H9 (cell line): ENCODE measurements around the gene LSM11. TPM values are rescaled to one million over a fixed set of nuclear protein-coding genes. Genes with fewer than 3 reads are reported as not detected.

Experiments used
- DNase-seq: peaks from one replicate; pipeline ENCODE4 v3.0.0-alpha.2; 2017
- H2AFZ ChIP-seq: one replicate; pipeline ENCODE4 v1.6.1; 2013; ENCODE audit warnings: mild to moderate bottlenecking, low read length, control low read depth, moderate library complexity
- H2AK5ac ChIP-seq: 2 replicates; pipeline ENCODE4 v1.6.1; 2013; ENCODE audit warnings: low read length, control low read depth, mixed read lengths; ENCODE audit not compliant: insufficient read length
- H2BK120ac ChIP-seq: one replicate; pipeline ENCODE4 v1.6.1; 2013; ENCODE audit warnings: low read depth, mild to moderate bottlenecking, low read length, control low read depth, inconsistent platforms; ENCODE audit not compliant: poor library complexity, severe bottlenecking
- H2BK12ac ChIP-seq: 2 replicates; pipeline ENCODE4 v1.6.1; 2013; ENCODE audit warnings: low read length, control low read depth, mixed read lengths, low read depth; ENCODE audit not compliant: insufficient read length
- H2BK15ac ChIP-seq: 2 replicates; pipeline ENCODE4 v1.6.1; 2013; ENCODE audit warnings: low read depth, low read length, control low read depth
- H2BK20ac ChIP-seq: one replicate; pipeline ENCODE4 v1.6.1; 2013; ENCODE audit warnings: low read depth, mild to moderate bottlenecking, low read length, control low read depth, inconsistent platforms; ENCODE audit not compliant: poor library complexity, severe bottlenecking
- H2BK5ac ChIP-seq: 2 replicates; pipeline ENCODE4 v1.6.1; 2013; ENCODE audit warnings: low read length, control low read depth, mixed read lengths; ENCODE audit not compliant: insufficient read length
- H3K14ac ChIP-seq: 2 replicates; pipeline ENCODE4 v1.6.1; 2013; ENCODE audit warnings: low read length, control low read depth; ENCODE audit not compliant: insufficient read depth
- H3K18ac ChIP-seq: 2 replicates; pipeline ENCODE4 v1.6.1; 2013; ENCODE audit warnings: low read depth, mild to moderate bottlenecking, mixed read lengths, low read length, control low read depth; ENCODE audit not compliant: insufficient read length
- H3K23ac ChIP-seq: 2 replicates; pipeline ENCODE4 v1.6.1; 2013; ENCODE audit warnings: low read length, control low read depth, mixed read lengths, low read depth; ENCODE audit not compliant: insufficient read length
- H3K23me2 ChIP-seq: 2 replicates; pipeline ENCODE4 v1.6.1; 2013; ENCODE audit warnings: low read depth, mild to moderate bottlenecking, mixed read lengths, low read length, control low read depth; ENCODE audit not compliant: insufficient read length, poor library complexity, severe bottlenecking
- H3K27ac ChIP-seq: 2 replicates; pipeline ENCODE4 v1.5.1; 2013; ENCODE audit warnings: low read length, control low read depth, mixed read lengths, low read depth; ENCODE audit not compliant: insufficient read length
- H3K27me3 ChIP-seq: 2 replicates; pipeline ENCODE4 v1.6.1; 2013; ENCODE audit warnings: low read length, control low read depth, inconsistent platforms; ENCODE audit not compliant: insufficient read depth
- H3K4ac ChIP-seq: 2 replicates; pipeline ENCODE4 v1.6.1; 2013; ENCODE audit warnings: low read depth, mild to moderate bottlenecking, control low read depth, inconsistent platforms, low read length, moderate library complexity
- H3K4me1 ChIP-seq: 2 replicates; pipeline ENCODE4 v1.6.1; 2013; ENCODE audit warnings: low read length, control low read depth, inconsistent platforms; ENCODE audit not compliant: insufficient read depth
- H3K4me2 ChIP-seq: 2 replicates; pipeline ENCODE4 v1.6.1; 2013; ENCODE audit warnings: low read length, control low read depth, mixed read lengths; ENCODE audit not compliant: insufficient read length, insufficient read depth
- H3K56ac ChIP-seq: 2 replicates; pipeline ENCODE4 v1.6.1; 2013; ENCODE audit warnings: low read depth, mild to moderate bottlenecking, mixed read lengths, low read length, control low read depth; ENCODE audit not compliant: insufficient read length
- H3K79me1 ChIP-seq: 2 replicates; pipeline ENCODE4 v1.6.1; 2013; ENCODE audit warnings: low read depth, mild to moderate bottlenecking, moderate library complexity, low read length, control low read depth, inconsistent platforms; ENCODE audit not compliant: insufficient read depth, poor library complexity, severe bottlenecking
- H3K79me2 ChIP-seq: 2 replicates; pipeline ENCODE4 v1.6.1; 2013; ENCODE audit warnings: low read length, control low read depth, inconsistent platforms; ENCODE audit not compliant: insufficient read depth
- H3K9ac ChIP-seq: 2 replicates; pipeline ENCODE4 v1.6.1; 2013; ENCODE audit warnings: low read length, control low read depth, mixed read lengths; ENCODE audit not compliant: insufficient read length; ENCODE audit errors: extremely low read depth
- H3K9me3 ChIP-seq: one replicate; pipeline ENCODE4 v1.6.1; 2013; ENCODE audit warnings: low read depth, low read length, inconsistent platforms; ENCODE audit not compliant: control insufficient read depth
- H3T11ph ChIP-seq: one replicate; pipeline ENCODE4 v1.6.1; 2013; ENCODE audit warnings: mild to moderate bottlenecking, low read length, control low read depth, inconsistent platforms
- H4K20me1 ChIP-seq: one replicate; pipeline ENCODE4 v1.6.1; 2013; ENCODE audit not compliant: control insufficient read depth, insufficient read length, insufficient read depth
- H4K5ac ChIP-seq: 2 replicates; pipeline ENCODE4 v1.6.1; 2013; ENCODE audit warnings: low read depth, mild to moderate bottlenecking, mixed read lengths, low read length, control low read depth; ENCODE audit not compliant: insufficient read length
- H4K8ac ChIP-seq: replicated peaks from 2 replicates; pipeline ENCODE4 v1.6.1; 2013; ENCODE audit warnings: low read length, control low read depth, mixed read lengths, low read depth; ENCODE audit not compliant: insufficient read length
- H4K91ac ChIP-seq: 2 replicates; pipeline ENCODE4 v1.6.1; 2013; ENCODE audit warnings: low read depth, mild to moderate bottlenecking, moderate library complexity, mixed read lengths, low read length, control low read depth; ENCODE audit not compliant: insufficient read length
- H3K27ac Mint-ChIP-seq, 3 experiments: 2 replicates in 2 of 3; 3 replicates in 1 of 3; pipeline ENCODE4 v1.8.0; 2020 to 2021; ENCODE audit warnings: mixed read lengths in 3 of 3, mild to moderate bottlenecking in 1 of 3, moderate library complexity in 1 of 3
- H3K27me3 Mint-ChIP-seq: 2 replicates; pipeline ENCODE4 v1.8.0; 2021; ENCODE audit warnings: low read depth, mild to moderate bottlenecking, moderate library complexity, mixed read lengths
- H3K36me3 Mint-ChIP-seq, 3 experiments: 2 replicates in 2 of 3; 3 replicates in 1 of 3; pipeline ENCODE4 v1.8.0; 2020 to 2021; ENCODE audit warnings: low read depth in 3 of 3, mixed read lengths in 3 of 3; ENCODE audit not compliant: insufficient read depth in 1 of 3
- H3K4me1 Mint-ChIP-seq, 2 experiments: 2 replicates each; pipeline ENCODE4 v1.8.0; 2020; ENCODE audit warnings: mixed read lengths in 2 of 2
- H3K4me3 Mint-ChIP-seq, 2 experiments: 2 replicates in 1 of 2; 3 replicates in 1 of 2; pipeline ENCODE4 v1.8.0; 2020 to 2021; ENCODE audit warnings: mild to moderate bottlenecking in 2 of 2, mixed read lengths in 2 of 2, moderate library complexity in 1 of 2
- H3K9me3 Mint-ChIP-seq, 2 experiments: 2 replicates in 1 of 2; 3 replicates in 1 of 2; pipeline ENCODE4 v1.8.0; 2020; ENCODE audit warnings: mild to moderate bottlenecking in 2 of 2, mixed read lengths in 2 of 2, moderate library complexity in 1 of 2
- CTCF ChIP-seq: fragments of 200-600 bp; sonication (generic); conservative IDR thresholded peaks from 3 replicates; pipeline ENCODE4 v1.8.0; 2021; ENCODE audit warnings: antibody characterized with exemption, mild to moderate bottlenecking
- WGBS: extraction: QIAGEN DNeasy Blood & Tissue Kit; methylation state at CpG from one replicate; pipeline ENCODE4 v1.1.7; 2013; ENCODE audit warnings: missing lambda C conversion rate, low lambda C conversion rate, mixed read lengths; ENCODE audit not compliant: insufficient read length; ENCODE audit errors: extremely low coverage; 5-methylcytosine and 5-hydroxymethylcytosine counted together
- total RNA-seq: library from RNA; stranded (reverse); gene quantifications from 2 replicates; pipeline ENCODE4 v1.2.1, GENCODE V29; 2021

The LSM11 gene
- total RNA-seq, 1 experiment from 2014 or later, result 4.7 TPM

DNA sequence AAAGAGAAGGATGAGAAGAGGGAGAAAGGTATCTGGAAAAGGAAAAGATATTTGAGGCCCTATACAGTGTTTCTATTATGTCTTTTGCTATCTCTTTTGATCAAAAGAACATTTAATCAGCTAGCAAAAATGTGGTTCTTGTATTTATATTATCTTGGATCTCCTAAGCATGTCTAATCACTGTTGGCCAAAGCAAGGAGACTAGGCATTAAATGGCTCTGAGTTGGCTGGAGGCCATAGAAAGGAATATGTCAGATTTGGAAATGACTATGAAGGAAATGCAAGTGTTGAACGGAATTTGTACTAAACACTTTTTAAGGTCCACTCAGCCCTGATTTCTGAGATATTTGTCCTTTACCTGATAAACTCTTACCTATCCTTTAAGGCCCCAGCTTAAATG lies 34.6 kb upstream of the LSM11 start:
- Histone ChIP-seq H2AK5ac (no peak overlapping the region), H2BK5ac (no peak overlapping the region), H3K18ac (no peak overlapping the region), H3K4ac (no peak overlapping the region), H3K79me2 (no peaks in the 10 kb centered on the region), H3K79me1 (no peaks in the 10 kb centered on the region), H4K91ac (no peak overlapping the region), H3K4me2 (no peak overlapping the region), H2AFZ (no peak overlapping the region), H3K23me2 (no peaks in the 10 kb centered on the region), H4K20me1 (no peaks in the 10 kb centered on the region), H3K9ac (no peak overlapping the region), H2BK20ac (no peak overlapping the region), H3K56ac (no peak overlapping the region), H3K27me3 (no peaks in the 10 kb centered on the region), H3K4me1 (no peaks in the 10 kb centered on the region), H3K9me3 (no peaks in the 10 kb centered on the region), H2BK120ac (no peak overlapping the region), H4K5ac (no peak overlapping the region), H3K27ac (no peak overlapping the region), H3T11ph (no peak overlapping the region), H2BK15ac (no peak overlapping the region), H4K8ac (no peak overlapping the region), H2BK12ac (no peak overlapping the region), H3K14ac (no peak overlapping the region), H3K23ac (no peak overlapping the region)
- Mint-ChIP-seq H3K36me3 (no peaks in the 10 kb centered on the region), H3K27me3 (no peaks in the 10 kb centered on the region; the same call in 1 of the 2 replicates), H3K4me3 (no peak overlapping the region), H3K9me3 (no peaks in the 10 kb centered on the region), H3K27ac (no peak overlapping the region), H3K4me1 (no peaks in the 10 kb centered on the region)
- no CpG with 5 or more reads among the region's 1 CpG for WGBS
- DNase-seq, result no peak
- no peak for TF ChIP-seq CTCF
